T-cell (primary cell): ENCODE data around the gene SH3RF2. TPM values are rescaled to one million over a fixed set of nuclear protein-coding genes. Genes with fewer than 3 reads are reported as not detected.

Experiments
- ATAC-seq, 4 experiments: fragments of 200-7000 bp in 3 of 4; fragments of 150-1000 bp in 1 of 4; cut with Tn5 transposase; replicated peaks in 1 of 4; 1 replicate in 3 of 4; 2 replicates in 1 of 4; pipeline ENCODE4 v1.10.0; 2021; ENCODE audit warnings: moderate library complexity in 3 of 4, mild to moderate bottlenecking in 2 of 4, moderate number of reproducible peaks in 1 of 4
- CTCF ChIA-PET, 2 donors: fragments of 300-600 bp; sonication (Branson Sonifier 250); formaldehyde crosslinking; loops; one replicate each; lab custom pipeline; 2022; ENCODE audit warnings: antibody characterized with exemption in 2 of 2; lab: Charles Lee
- POLR2A ChIA-PET, 2 donors: fragments of 300-600 bp; sonication (Branson Sonifier 250); formaldehyde crosslinking; loops; one replicate each; lab custom pipeline; 2022; ENCODE audit warnings: antibody characterized with exemption in 2 of 2; lab: Charles Lee
- DNase-seq, 35 experiments: peaks; one replicate each; pipeline versions ENCODE4 v3.0.0 to v3.0.0-alpha.2; 2013 to 2023
- H3K27ac ChIP-seq: one replicate; pipeline ENCODE4 v1.5.1; 2013; ENCODE audit warnings: low read length
- H3K27me3 ChIP-seq, 2 experiments: replicated peaks in 1 of 2; 1 replicate in 1 of 2; 2 replicates in 1 of 2; pipeline versions ENCODE4 v1.6.1 to v1.7.0; 2013; ENCODE audit warnings: low read length in 1 of 2, mixed read lengths in 1 of 2; ENCODE audit not compliant: control insufficient read depth in 2 of 2, insufficient read depth in 2 of 2; ENCODE audit errors: extremely low read depth in 1 of 2
- H3K36me3 ChIP-seq, 2 donors: 1 replicate in 1 of 2; 2 replicates in 1 of 2; pipeline versions ENCODE4 v1.6.1 to v1.7.0; 2013; ENCODE audit warnings: low read length in 1 of 2; ENCODE audit not compliant: control insufficient read depth in 2 of 2, insufficient read depth in 1 of 2; ENCODE audit errors: extremely low read depth in 1 of 2
- H3K4me1 ChIP-seq, 2 experiments: 1 replicate in 1 of 2; 2 replicates in 1 of 2; pipeline versions ENCODE4 v1.6.1 to v1.7.0; 2013; ENCODE audit warnings: low read length in 2 of 2, mixed read lengths in 1 of 2; ENCODE audit not compliant: insufficient read depth in 2 of 2, control insufficient read depth in 1 of 2; ENCODE audit errors: extremely low read depth in 1 of 2
- H3K4me3 ChIP-seq, 2 donors: 1 replicate in 1 of 2; 2 replicates in 1 of 2; pipeline versions ENCODE4 v1.5.1 to v1.7.0; 2013; ENCODE audit warnings: mild to moderate bottlenecking in 2 of 2, low read length in 1 of 2, moderate library complexity in 1 of 2; ENCODE audit not compliant: control insufficient read depth in 1 of 2; ENCODE audit errors: extremely low read depth in 1 of 2
- H3K9me3 ChIP-seq: 2 replicates; pipeline ENCODE4 v1.7.0; 2013
- H3K27ac Mint-ChIP-seq, 2 donors: one replicate each; pipeline ENCODE4 v1.8.0; 2020 to 2021; ENCODE audit warnings: mild to moderate bottlenecking in 2 of 2, mixed read lengths in 2 of 2
- H3K27me3 Mint-ChIP-seq, 2 donors: one replicate each; pipeline ENCODE4 v1.8.0; 2021 to 2022; ENCODE audit warnings: mixed read lengths in 2 of 2
- H3K36me3 Mint-ChIP-seq: one replicate; pipeline ENCODE4 v1.8.0; 2021; ENCODE audit warnings: mixed read lengths
- H3K4me1 Mint-ChIP-seq, 3 donors: one replicate each; pipeline ENCODE4 v1.8.0; 2020 to 2022; ENCODE audit warnings: mixed read lengths in 3 of 3, mild to moderate bottlenecking in 1 of 3
- H3K4me3 Mint-ChIP-seq, 3 donors: one replicate each; pipeline ENCODE4 v1.8.0; 2020 to 2022; ENCODE audit warnings: mild to moderate bottlenecking in 3 of 3, mixed read lengths in 3 of 3, moderate library complexity in 3 of 3
- H3K9me3 Mint-ChIP-seq, 3 donors: one replicate each; pipeline ENCODE4 v1.8.0; 2020 to 2022; ENCODE audit warnings: mixed read lengths in 3 of 3
- WGBS: methylation state at CpG from one replicate; pipeline ENCODE4 v1.1.5; 2013; ENCODE audit warnings: missing lambda C conversion rate; ENCODE audit not compliant: insufficient coverage; 5-methylcytosine and 5-hydroxymethylcytosine counted together
- total RNA-seq, 35 experiments: library from RNA in 6 of 35; stranded (reverse) in 6 of 35; fragments of 120-200 nt in 1 of 35; gene quantifications; one replicate each; pipeline versions ENCODE4 v1.2.1 to v1.2.4 and lab custom pipeline; 2013 to 2026

Gene SH3RF2
- total RNA-seq, 5 donors from 2014 or later (not counting 1 experiment from before 2014, with no cell fraction given), result 0.26 to 0.75 (median 0.37) TPM; not detected in 1

GRCh38 chr5:145938776-145939539 lies 2.6 kb downstream of the SH3RF2 start:
- no peak for DNase-seq
- peaks cover 29 to 35% of the 10 kb centered on the region in 2 donors for H3K27me3 Mint-ChIP-seq
- H3K4me1 Mint-ChIP-seq, result peaks cover 7 to 15% (median 12%) of the 10 kb centered on the region in 3 donors
- no peak overlapping the region for H3K27ac ChIP-seq
- peaks cover 0 to 5% of the 10 kb centered on the region in 2 experiments for H3K4me1 ChIP-seq
- H3K27me3 ChIP-seq, result peaks cover 0 to 16% of the 10 kb centered on the region in 2 experiments
- H3K9me3 ChIP-seq, result no peaks in the 10 kb centered on the region
- 90% methylated on average over 7 of the region's 11 CpGs for WGBS
- no peaks in the 10 kb centered on the region for H3K9me3 Mint-ChIP-seq
- H3K4me3 ChIP-seq, result no peak overlapping the region
- ChIA-PET POLR2A (no interaction called here), CTCF (no interaction called here)
- H3K4me3 Mint-ChIP-seq, result no peak overlapping the region
- no peak for ATAC-seq
- no peaks in the 10 kb centered on the region for H3K36me3 ChIP-seq
- no peak overlapping the region for H3K27ac Mint-ChIP-seq
- no peaks in the 10 kb centered on the region for H3K36me3 Mint-ChIP-seq

GRCh38 chr5:145939540-145940065 lies 3.2 kb downstream of the SH3RF2 start:
- Histone ChIP-seq H3K27ac (no peak overlapping the region), H3K4me1 (peaks cover 0 to 5% of the 10 kb centered on the region in 2 experiments), H3K27me3 (peaks cover 0 to 16% of the 10 kb centered on the region in 2 experiments), H3K9me3 (no peaks in the 10 kb centered on the region), H3K36me3 (no peaks in the 10 kb centered on the region), H3K4me3 (no peak overlapping the region)
- ChIA-PET CTCF (no interaction called here), POLR2A (no interaction called here)
- peaks cover 7 to 15% (median 12%) of the 10 kb centered on the region in 3 donors for H3K4me1 Mint-ChIP-seq
- 67% methylated on average over 1 of the region's 4 CpGs for WGBS
- no peaks in the 10 kb centered on the region for H3K9me3 Mint-ChIP-seq
- ATAC-seq (no peak), DNase-seq (no peak)
- H3K4me3 Mint-ChIP-seq, result no peak overlapping the region
- H3K36me3 Mint-ChIP-seq, result no peaks in the 10 kb centered on the region
- H3K27ac Mint-ChIP-seq, result no peak overlapping the region
- H3K27me3 Mint-ChIP-seq, result peaks cover 26 to 29% of the 10 kb centered on the region in 2 donors

- no peak overlapping the region for H3K27ac ChIP-seq
- no peak overlapping the region for H3K4me3 Mint-ChIP-seq
- ChIA-PET CTCF (no interaction called here), POLR2A (no interaction called here)
- peaks cover 6 to 12% (median 9%) of the 10 kb centered on the region in 3 donors for H3K4me1 Mint-ChIP-seq
- DNase-seq (no peak), ATAC-seq (no peak)
- 75% methylated on average over 2 of the region's 2 CpGs for WGBS
- H3K4me1 ChIP-seq, result peaks cover 0 to 9% of the 10 kb centered on the region in 2 experiments
- no peaks in the 10 kb centered on the region for H3K9me3 ChIP-seq
- H3K36me3 Mint-ChIP-seq, result no peaks in the 10 kb centered on the region
- H3K4me3 ChIP-seq, result no peak overlapping the region
- no peaks in the 10 kb centered on the region for H3K9me3 Mint-ChIP-seq
- H3K27me3 ChIP-seq, result peaks cover 0 to 12% of the 10 kb centered on the region in 2 experiments
- no peak overlapping the region for H3K27ac Mint-ChIP-seq
- no peaks in the 10 kb centered on the region for H3K36me3 ChIP-seq
- peaks cover 17 to 22% of the 10 kb centered on the region in 2 donors for H3K27me3 Mint-ChIP-seq
Observed at GRCh38 chr5:145941096-145941447, 4.7 kb downstream of the SH3RF2 start.

DNA sequence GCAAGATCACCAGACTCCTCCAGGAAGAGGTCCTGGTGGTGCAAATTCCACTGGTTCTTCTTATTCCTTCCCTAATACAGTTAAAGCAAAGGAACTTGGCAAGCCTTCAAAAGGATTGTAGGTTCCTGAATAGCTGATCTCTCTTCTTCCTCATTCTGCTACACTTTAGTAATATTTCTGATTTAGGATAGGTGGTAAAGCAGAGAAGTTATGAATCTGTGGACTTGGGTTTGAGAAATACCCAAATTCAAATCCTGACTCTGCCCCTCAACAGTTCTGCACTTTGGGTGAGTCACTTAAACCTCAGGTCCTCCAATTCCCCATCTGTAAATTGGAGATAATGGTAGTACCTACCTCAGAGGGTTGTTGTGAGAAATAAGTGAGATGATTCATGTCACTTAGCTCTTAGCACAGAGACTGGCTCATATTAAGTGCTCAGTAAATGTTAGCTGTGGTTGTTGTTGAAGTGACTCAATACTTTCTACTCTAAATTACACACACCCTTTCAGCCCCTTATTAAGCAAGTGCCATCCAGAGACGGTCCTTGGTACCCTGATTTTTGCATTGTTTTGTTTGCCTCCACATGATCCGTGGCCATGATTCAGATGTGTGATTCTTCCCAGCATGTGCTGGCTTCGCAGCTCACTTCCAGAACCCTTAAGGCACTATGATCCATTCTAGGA lies 5.2 kb downstream of the SH3RF2 start:
- Histone ChIP-seq H3K36me3 (no peaks in the 10 kb centered on the region), H3K27me3 (peaks cover 0 to 9% of the 10 kb centered on the region in 2 experiments), H3K9me3 (no peaks in the 10 kb centered on the region), H3K4me3 (no peak overlapping the region), H3K27ac (no peak overlapping the region), H3K4me1 (peaks cover 0 to 6% of the 10 kb centered on the region in 2 experiments)
- Mint-ChIP-seq H3K27me3 (peaks cover 12 to 18% of the 10 kb centered on the region in 2 donors), H3K9me3 (no peaks in the 10 kb centered on the region), H3K36me3 (no peaks in the 10 kb centered on the region), H3K4me3 (no peak overlapping the region), H3K4me1 (peaks cover under 1 to 7% (median 5%) of the 10 kb centered on the region in 3 donors), H3K27ac (no peak overlapping the region)
- ChIA-PET CTCF (no interaction called here), POLR2A (no interaction called here)
- ATAC-seq (no peak), DNase-seq (no peak)
- WGBS, result 80% methylated on average over 2 of the region's 3 CpGs

GRCh38 chr5:145942201-145942600 lies 5.8 kb downstream of the SH3RF2 start:
- POLR2A ChIA-PET, result no interaction called here
- Mint-ChIP-seq H3K27ac (no peak overlapping the region), H3K27me3 (peaks cover 7 to 12% of the 10 kb centered on the region in 2 donors), H3K36me3 (no peaks in the 10 kb centered on the region), H3K4me1 (peaks cover 0 to 3% (median 2%) of the 10 kb centered on the region in 3 donors), H3K9me3 (no peaks in the 10 kb centered on the region), H3K4me3 (no peak overlapping the region)
- Histone ChIP-seq H3K27me3 (peaks cover 0 to 9% of the 10 kb centered on the region in 2 experiments), H3K36me3 (no peaks in the 10 kb centered on the region), H3K27ac (no peak overlapping the region), H3K4me1 (peaks cover 0 to 4% of the 10 kb centered on the region in 2 experiments), H3K9me3 (no peaks in the 10 kb centered on the region), H3K4me3 (no peak overlapping the region)
- no peak for DNase-seq
- CTCF ChIA-PET, result no interaction called here
- ATAC-seq, result no peak
- no CpG with 5 or more reads among the region's 3 CpGs for WGBS

GRCh38 chr5:145942749-145943148 lies 6.4 kb downstream of the SH3RF2 start:
- Histone ChIP-seq H3K27ac (no peak overlapping the region), H3K27me3 (peaks cover 0 to 6% of the 10 kb centered on the region in 2 experiments), H3K4me3 (no peak overlapping the region), H3K4me1 (peaks cover 0 to 4% of the 10 kb centered on the region in 2 experiments), H3K9me3 (no peaks in the 10 kb centered on the region), H3K36me3 (no peaks in the 10 kb centered on the region)
- peaks cover 5 to 10% of the 10 kb centered on the region in 2 donors for H3K27me3 Mint-ChIP-seq
- DNase-seq (no peak), ATAC-seq (no peak)
- ChIA-PET POLR2A (interaction anchor here in 1 of 2 donors (0.7 kb wide), 1 partner anchor 182 kb away, joined by 3 read pairs; no protein-coding TSS in a partner anchor), CTCF (no interaction called here)
- H3K36me3 Mint-ChIP-seq, result no peaks in the 10 kb centered on the region
- H3K9me3 Mint-ChIP-seq, result no peaks in the 10 kb centered on the region
- no peak overlapping the region for H3K4me3 Mint-ChIP-seq
- peaks cover 0 to 2% (median 0%) of the 10 kb centered on the region in 3 donors for H3K4me1 Mint-ChIP-seq
- no peak overlapping the region for H3K27ac Mint-ChIP-seq
